Measurements from ENCODE around the gene UTP25. TPM values are rescaled to one million over a fixed set of nuclear protein-coding genes. Genes with fewer than 3 reads are reported as not detected.
A peak's percentile ranks its signal among the peaks of the same experiment; 100 is the strongest.

UTP25 gene
- total and polyA plus RNA-seq, 2 experiments from 2014 or later = 3.1 to 5.4 TPM

DNA sequence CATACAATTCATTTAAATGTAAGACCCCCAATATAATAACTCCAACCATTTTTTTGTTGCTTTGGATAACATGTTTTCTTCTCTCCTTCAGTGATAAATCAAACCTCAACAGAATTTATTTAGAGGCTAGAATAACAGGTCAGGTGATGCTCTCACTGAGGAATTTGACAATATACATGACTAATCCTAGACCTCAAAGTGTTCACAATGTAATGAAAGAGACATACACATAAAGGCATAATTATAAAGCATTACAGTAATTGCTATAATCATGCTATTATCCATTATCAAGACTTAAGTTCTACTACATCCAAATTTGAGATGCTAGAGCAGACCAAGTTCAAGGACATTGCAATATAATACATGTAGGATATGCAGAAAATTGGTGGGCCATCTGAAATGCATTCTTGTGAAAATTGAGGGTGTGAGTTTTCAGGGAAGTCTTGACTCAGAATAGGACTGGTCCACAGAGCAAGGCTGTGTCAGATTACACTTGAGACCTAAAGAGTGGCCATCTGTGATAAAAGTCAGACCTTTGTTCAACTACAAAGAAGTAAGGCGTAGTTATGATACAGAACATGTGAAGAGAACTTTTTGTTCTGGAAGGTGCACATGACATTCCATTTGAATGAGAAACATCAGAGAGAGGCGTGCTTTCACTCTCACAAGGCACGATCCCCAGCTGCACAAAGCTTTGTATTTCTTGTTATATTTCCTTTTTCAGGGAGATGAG is 45.5 kb downstream of the UTP25 start:
- no peaks in the 10 kb centered on the region for H3K36me3 ChIP-seq
- peak in 1 of 2 donors; percentile 54 for DNase-seq (ENCODE audit: low read depth in 1 of 2, low spot score in 1 of 2)
- peaks cover 9% of the 10 kb centered on the region for H3K4me1 ChIP-seq (ENCODE audit: low read depth)
- H3K4me3 ChIP-seq = no peak overlapping the region
- no peaks in the 10 kb centered on the region for H3K27me3 ChIP-seq
- no peaks in the 10 kb centered on the region for H3K9me3 ChIP-seq (ENCODE audit: low read depth)
- TF ChIP-seq CTCF (IDR thresholded peaks at IDR 0.05; ENCODE audit: low read depth, low read length) = no peak
- no peak overlapping the region for H3K27ac ChIP-seq

- peak; percentile 44 to 71 for DNase-seq (ENCODE audit: low read depth in 1 of 2, low spot score in 1 of 2)
- H3K4me3 ChIP-seq = no peak overlapping the region
- TF ChIP-seq CTCF (IDR thresholded peaks at IDR 0.05; ENCODE audit: low read depth, low read length) = peak; percentile 71
Measured at GRCh38 chr1:209875515-209875914, 47.7 kb downstream of the UTP25 start.

DNA sequence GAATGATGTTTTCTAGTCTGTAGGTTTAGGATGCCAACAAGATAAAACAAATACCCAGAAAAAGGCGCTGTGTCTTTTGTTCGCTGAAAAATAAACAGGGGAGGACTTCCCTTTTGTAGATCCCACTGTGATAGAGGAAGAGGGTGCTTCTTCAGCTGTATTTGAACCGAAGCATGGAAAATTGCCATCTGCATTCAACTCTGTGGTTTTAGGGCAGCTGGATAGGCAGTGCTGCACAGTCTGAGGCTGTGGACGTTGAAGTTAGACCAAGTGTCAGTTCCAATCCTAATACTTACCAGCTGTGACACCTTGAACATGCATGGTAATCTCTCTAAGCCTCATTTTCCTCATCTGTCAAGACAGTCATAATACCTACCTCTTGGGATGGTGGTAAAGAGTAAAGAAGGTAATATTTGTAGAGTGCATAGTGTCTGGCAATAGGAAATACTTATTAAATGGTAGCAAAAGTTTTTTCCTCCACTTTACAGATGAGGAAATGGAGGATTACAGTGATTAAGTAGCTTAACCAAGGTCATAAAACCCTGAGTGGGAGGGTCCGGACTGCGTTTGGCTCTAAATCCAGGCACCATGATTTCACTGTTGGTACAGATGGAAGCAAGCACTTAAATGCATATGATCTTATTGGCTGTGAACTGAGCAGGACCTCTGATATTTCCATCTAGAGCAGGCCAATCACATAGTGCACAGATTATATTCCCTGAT is 48.5 kb downstream of the UTP25 start:
- H3K4me1 ChIP-seq (ENCODE audit: low read depth) = peaks cover 1% of the 10 kb centered on the region
- no peak for TF ChIP-seq CTCF (IDR thresholded peaks at IDR 0.05; ENCODE audit: low read depth, low read length)

More at GRCh38 chr1:209875515-209875914, 47.7 kb downstream of the UTP25 start:
- Histone ChIP-seq H3K27ac (no peak overlapping the region), H3K36me3 (no peaks in the 10 kb centered on the region), H3K27me3 (no peaks in the 10 kb centered on the region), H3K9me3 (ENCODE audit: low read depth) (no peaks in the 10 kb centered on the region), H3K4me1 (ENCODE audit: low read depth) (peaks cover 9% of the 10 kb centered on the region)

GRCh38 chr1:209877087-209877764 is 49.5 kb downstream of the UTP25 start:
- Histone ChIP-seq H3K27ac (no peak overlapping the region), H3K4me1 (ENCODE audit: low read depth) (no peaks in the 10 kb centered on the region), H3K27me3 (no peaks in the 10 kb centered on the region), H3K36me3 (no peaks in the 10 kb centered on the region), H3K9me3 (ENCODE audit: low read depth) (no peaks in the 10 kb centered on the region), H3K4me3 (no peak overlapping the region)
- TF ChIP-seq CTCF (IDR thresholded peaks at IDR 0.05; ENCODE audit: low read depth, low read length) = no peak
- no peak for DNase-seq (ENCODE audit: low read depth in 1 of 2, low spot score in 1 of 2)

More for the DNA sequence above, 48.5 kb downstream of the UTP25 start:
- H3K36me3 ChIP-seq = no peaks in the 10 kb centered on the region
- no peaks in the 10 kb centered on the region for H3K9me3 ChIP-seq (ENCODE audit: low read depth)
- no peaks in the 10 kb centered on the region for H3K27me3 ChIP-seq
- no peak for DNase-seq (ENCODE audit: low read depth in 1 of 2, low spot score in 1 of 2)
- no peak overlapping the region for H3K27ac ChIP-seq
- no peak overlapping the region for H3K4me3 ChIP-seq

DNA sequence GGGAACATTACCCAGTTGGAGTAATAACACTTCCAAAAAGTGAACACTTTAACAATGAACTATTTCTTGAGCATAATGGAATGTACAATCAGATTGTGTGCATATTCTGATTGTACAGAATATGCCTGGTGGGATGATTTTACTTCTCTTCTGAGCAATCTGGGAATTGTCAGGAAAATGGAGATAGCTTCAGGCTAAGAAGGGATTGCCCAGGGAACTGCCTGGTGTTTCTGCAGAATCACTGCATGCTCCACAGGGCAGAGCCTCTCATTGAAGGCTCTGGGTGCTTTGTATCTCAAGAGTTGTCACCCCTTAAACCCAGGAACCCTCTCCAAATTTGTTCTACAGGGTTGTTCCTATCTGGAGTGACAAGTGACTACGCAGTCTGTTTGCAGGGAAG is 51.2 kb downstream of the UTP25 start:
- no peak for DNase-seq (ENCODE audit: low read depth in 1 of 2, low spot score in 1 of 2)
- no peak for TF ChIP-seq CTCF (IDR thresholded peaks at IDR 0.05; ENCODE audit: low read depth, low read length)
- no peak overlapping the region for H3K27ac ChIP-seq

More for the DNA sequence above, 51.2 kb downstream of the UTP25 start:
- Histone ChIP-seq H3K4me1 (ENCODE audit: low read depth) (no peaks in the 10 kb centered on the region), H3K4me3 (no peak overlapping the region), H3K9me3 (ENCODE audit: low read depth) (no peaks in the 10 kb centered on the region), H3K36me3 (no peaks in the 10 kb centered on the region), H3K27me3 (no peaks in the 10 kb centered on the region)

Data from cardiac muscle cell (in vitro differentiated cells and primary cell).